Psoas muscle (tissue), 8 donors: ENCODE data around the gene COPS4. TPM values are rescaled to one million over a fixed set of nuclear protein-coding genes. Genes with fewer than 3 reads are reported as not detected.
"Not testable (repeated sequence)": the region's sequence is repeated elsewhere in the genome, so short reads cannot be mapped to it uniquely, and the experiment has no call there.

Source experiments
- ATAC-seq, 4 donors: fragments of 200-7000 bp; cut with Tn5 transposase; one replicate each; pipeline ENCODE4 v1.9.1; 2020; ENCODE audit warnings: moderate library complexity in 3 of 4, mild to moderate bottlenecking in 2 of 4
- DNase-seq, 2 donors: peaks; one replicate each; pipeline ENCODE4 v3.0.0-alpha.2; 2020
- H3K27ac ChIP-seq: fragments of 200-600 bp; one replicate; pipeline ENCODE4 v1.8.0; 2022
- H3K27me3 ChIP-seq, 3 donors: fragments of 200-600 bp in 1 of 3; one replicate each; pipeline versions ENCODE4 v1.6.1 to v1.8.0; 2013 to 2022; ENCODE audit warnings: low read length in 2 of 3, mild to moderate bottlenecking in 2 of 3, moderate library complexity in 1 of 3; ENCODE audit not compliant: insufficient read depth in 3 of 3
- H3K36me3 ChIP-seq, 2 donors: fragments of 200-600 bp in 1 of 2; one replicate each; pipeline versions ENCODE4 v1.6.1 to v1.8.0; 2013 to 2022; ENCODE audit warnings: low read depth in 1 of 2, mild to moderate bottlenecking in 1 of 2, moderate library complexity in 1 of 2; ENCODE audit not compliant: insufficient read depth in 1 of 2
- H3K4me1 ChIP-seq: fragments of 200-600 bp; one replicate; pipeline ENCODE4 v1.8.0; 2022
- H3K4me3 ChIP-seq: fragments of 200-600 bp; one replicate; pipeline ENCODE4 v1.8.0; 2022; ENCODE audit warnings: mild to moderate bottlenecking
- H3K9me3 ChIP-seq: fragments of 200-600 bp; one replicate; pipeline ENCODE4 v1.8.0; 2022
- CTCF ChIP-seq: fragments of 200-600 bp; IDR thresholded peaks from one replicate; pipeline ENCODE4 v1.8.0; 2022; ENCODE audit warnings: antibody characterized with exemption
- WGBS, 3 donors: extraction: QIAGEN DNeasy Blood & Tissue Kit; methylation state at CpG; one replicate each; pipeline versions ENCODE4 v1.1.6 to v1.1.7; 2013; 5-methylcytosine and 5-hydroxymethylcytosine counted together
- intact Hi-C, 2 donors: fragments of 100-400 bp; cut with DNase I; formaldehyde crosslinking; loops; one replicate each; pipeline versions ENCODE4 v1.11.0 to v1.14.2; 2022
- polyA plus RNA-seq, 3 donors: library from polyadenylated mRNA; stranded (reverse); fragments of 200-250 nt; gene quantifications; one replicate each; pipeline ENCODE4 v1.2.3, GENCODE V29; 2013
- total RNA-seq, 4 donors: library from RNA; stranded (reverse); fragmentation: NEBNext Ultra II Directional in 2 of 4; extraction: Animal tissue kit (Norgen Biotek cat#: 25700) in 2 of 4; gene quantifications; one replicate each; pipeline versions ENCODE4 v1.2.1 to v1.2.4, GENCODE V29; 2021 to 2023
- donor health status: healthy with polysubstance abuse.
- donor health status: DM: no; HTN: no; CAD: no; lungs with moderate emphysema.
- donor health status: Bipolar disorder and iron deficiency.
- donor health status: healthy.
- donor health status: DM: yes; HTN: yes; CAD: no.
- donor health status: DM: no; HTN: no; CAD: no.
- donor health status: DM: no; HTN: no; CAD: no.
- donor health status: DM: yes; HTN: yes; CAD: no.

The COPS4 gene
- total and polyA plus RNA-seq, 7 donors, result 32.5 to 89.8 (median 60.2) TPM

DNA sequence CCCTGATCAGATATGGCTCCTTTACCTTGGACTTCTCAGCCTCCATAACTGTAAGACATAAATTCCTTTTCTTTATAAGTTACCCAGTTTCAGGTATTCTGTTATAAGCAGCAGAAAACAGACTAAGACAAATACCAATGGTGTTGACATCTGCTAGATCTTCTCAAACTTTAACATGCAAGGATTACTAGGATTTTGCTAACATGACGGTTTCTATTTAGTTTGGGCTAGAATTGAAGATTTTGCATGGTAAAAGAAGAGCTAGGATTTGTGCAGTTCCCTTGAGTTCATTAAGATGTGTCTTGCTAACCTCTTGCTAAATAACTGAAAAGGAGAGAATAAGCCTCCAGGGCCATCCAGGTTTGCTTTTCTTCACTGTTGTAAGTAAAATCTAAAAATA lies 5.3 kb upstream of the COPS4 start:
- Histone ChIP-seq H3K4me1 (no peaks in the 10 kb centered on the region), H3K4me3 (no peak overlapping the region), H3K9me3 (no peaks in the 10 kb centered on the region), H3K36me3 (no peaks in the 10 kb centered on the region), H3K27me3 (no peaks in the 10 kb centered on the region), H3K27ac (no peak overlapping the region)
- ATAC-seq (no peak), DNase-seq (no peak)
- WGBS, 3 donors, result 52 to 59% (median 57%) methylated on average over 1 of the region's 1 CpG
- no peak for TF ChIP-seq CTCF
- intact Hi-C loops, result loop anchor here in 1 of 2 donors (10.0 kb wide), 2 partner anchors 135 to 655 kb away; partner anchors contain the start of genes HNRNPD and SEC31A

DNA sequence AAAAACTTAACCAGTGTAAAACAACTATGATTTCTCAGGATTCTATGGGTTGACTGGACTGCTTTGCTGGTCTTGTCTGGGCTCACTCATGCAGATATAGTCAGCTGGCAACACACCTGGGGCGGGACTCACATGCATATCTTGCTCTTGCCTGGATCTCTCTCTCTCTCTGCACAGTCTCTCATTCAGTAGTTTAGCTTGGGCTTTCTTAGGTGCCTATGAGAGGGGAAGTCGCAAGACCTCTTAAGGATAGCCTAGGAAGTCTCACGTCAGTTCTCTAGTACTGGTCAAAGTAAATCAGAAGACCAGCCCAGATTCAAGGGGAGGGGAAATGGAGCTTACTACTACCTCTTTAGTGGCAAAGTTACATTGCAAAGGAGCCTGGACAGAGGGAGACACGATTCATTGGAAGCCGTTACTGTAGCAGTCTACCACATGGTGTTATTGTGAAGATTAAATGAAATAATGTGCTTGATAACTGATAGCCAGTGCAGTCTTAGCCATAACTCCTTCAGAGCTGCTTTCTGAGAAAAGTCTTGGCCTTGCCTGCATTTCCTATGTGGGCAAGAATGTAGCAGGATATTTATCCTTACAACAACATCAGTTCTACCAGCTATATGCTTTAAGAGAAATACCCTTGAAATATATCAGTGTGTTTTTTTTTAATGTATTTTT lies 2.1 kb downstream of the COPS4 start:
- DNase-seq (no peak), ATAC-seq (no peak)
- intact Hi-C loops, result loop anchor here in 1 of 2 donors (10.0 kb wide), 2 partner anchors 142 to 662 kb away; partner anchors contain the start of genes HNRNPD and SEC31A
- Histone ChIP-seq H3K4me3 (no peak overlapping the region), H3K9me3 (no peaks in the 10 kb centered on the region), H3K36me3 (peaks cover 0 to 2% of the 10 kb centered on the region in 2 donors), H3K27me3 (no peaks in the 10 kb centered on the region), H3K4me1 (peaks cover 21% of the 10 kb centered on the region), H3K27ac (peak overlapping the region; percentile 37)
- no peak for TF ChIP-seq CTCF
- 68 to 84% (median 77%) methylated on average over 5 of the region's 5 CpGs for WGBS, 3 donors

GRCh38 chr4:83040269-83040668 lies 5.3 kb downstream of the COPS4 start:
- Histone ChIP-seq H3K4me3 (no peak overlapping the region), H3K27ac (peak overlapping the region; percentile 4), H3K9me3 (no peaks in the 10 kb centered on the region), H3K36me3 (peaks cover 0 to 2% of the 10 kb centered on the region in 2 donors), H3K27me3 (no peaks in the 10 kb centered on the region), H3K4me1 (peaks cover 32% of the 10 kb centered on the region)
- 80 to 90% (median 84%) methylated on average over 3 of the region's 3 CpGs for WGBS, 3 donors
- no peak for TF ChIP-seq CTCF
- DNase-seq, result no peak
- no peak for ATAC-seq
- intact Hi-C loops, result no loop called here

- H3K27me3 ChIP-seq, intact Hi-C loops, H3K9me3 ChIP-seq, DNase-seq, H3K4me3 ChIP-seq: not testable (repeated sequence)
- Histone ChIP-seq H3K27ac (peak overlapping the region; percentile 69), H3K4me1 (peaks cover 14% of the 10 kb centered on the region), H3K36me3 (peaks cover 0 to 12% of the 10 kb centered on the region in 2 donors)
- WGBS, 3 donors, result 83 to 98% (median 93%) methylated on average over 2 of the region's 2 CpGs
- peak in 2 of 4 donors; percentile 32 to 35 for ATAC-seq
These were observed 8.2 kb downstream of the COPS4 start for GRCh38 chr4:83043157-83043556.

DNA sequence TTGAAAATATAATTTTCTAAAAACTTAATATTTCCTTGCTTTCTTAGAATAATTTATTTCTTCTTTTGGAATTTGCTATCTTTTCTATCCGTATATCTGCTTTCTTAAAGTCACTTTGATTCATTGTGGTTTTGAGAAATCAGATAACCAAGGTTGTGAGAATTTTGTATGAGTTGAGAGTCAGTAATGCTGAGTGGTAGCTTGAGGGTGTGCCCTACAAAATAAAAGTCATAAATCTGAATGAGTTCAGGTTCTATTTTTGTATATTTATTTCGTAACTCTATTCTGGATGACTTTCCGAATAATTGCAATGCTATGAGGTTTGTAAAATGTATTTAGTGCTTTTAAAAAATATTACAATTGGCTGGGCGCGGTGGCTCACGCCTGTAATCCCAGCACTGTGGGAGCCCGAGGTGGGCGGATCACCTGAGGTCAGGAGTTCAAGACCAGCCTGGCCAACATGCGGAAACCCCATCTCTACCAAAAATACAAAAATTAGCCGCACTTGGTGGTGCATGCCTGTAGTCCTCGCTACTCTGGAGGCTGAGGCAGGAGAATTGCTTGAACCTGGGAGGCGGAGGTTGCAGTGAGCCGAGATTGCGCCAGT lies 8.9 kb downstream of the COPS4 start:
- 61 to 75% (median 73%) methylated on average over 14 of the region's 14 CpGs for WGBS, 3 donors
- intact Hi-C loops, result no loop called here
- Histone ChIP-seq H3K9me3 (no peaks in the 10 kb centered on the region), H3K4me3 (no peak overlapping the region), H3K4me1 (peaks cover 14% of the 10 kb centered on the region), H3K36me3 (peaks cover 0 to 15% of the 10 kb centered on the region in 2 donors), H3K27me3 (no peaks in the 10 kb centered on the region), H3K27ac (peak overlapping the region; percentile 69)
- ATAC-seq, result peak; percentile 84 to 95 (median 88)
- no peak for DNase-seq
- no peak for TF ChIP-seq CTCF
